22Rv1 (cell line): ENCODE data around the gene SEC22C.

Source experiments
- H3K27ac ChIP-seq: fragments of 450-650 bp; 2 replicates; pipeline ENCODE4 v1.5.1; 2017
- CTCF ChIP-seq: fragments of 450-650 bp; IDR thresholded peaks from 2 replicates; pipeline ENCODE4 v1.5.1; 2017; ENCODE audit warnings: mild to moderate bottlenecking
- ZFX ChIP-seq: fragments of 450-650 bp; IDR thresholded peaks from 2 replicates; pipeline ENCODE4 v1.6.1; 2017; ENCODE audit warnings: antibody characterized with exemption, borderline replicate concordance

SEC22C gene

GRCh38 chr3:42532229-42532628 is 49.5 kb downstream of the SEC22C start:
- no peak overlapping the region for H3K27ac ChIP-seq
- no peak for TF ChIP-seq CTCF
- no peak for TF ChIP-seq ZFX

GRCh38 chr3:42531470-42531869 is 50.3 kb downstream of the SEC22C start:
- no peak overlapping the region for H3K27ac ChIP-seq
- TF ChIP-seq ZFX, result no peak
- TF ChIP-seq CTCF, result no peak

- no peak for TF ChIP-seq ZFX
- TF ChIP-seq CTCF, result no peak
- H3K27ac ChIP-seq, result no peak overlapping the region
These were observed 51.7 kb downstream of the SEC22C start for GRCh38 chr3:42530073-42530472.

- H3K27ac ChIP-seq, result no peak overlapping the region
- no peak for TF ChIP-seq CTCF
- no peak for TF ChIP-seq ZFX
These were observed 52.3 kb downstream of the SEC22C start for GRCh38 chr3:42529468-42529867.

- TF ChIP-seq ZFX, result no peak
- TF ChIP-seq CTCF, result no peak
- no peak overlapping the region for H3K27ac ChIP-seq
These were observed 54.3 kb downstream of the SEC22C start for GRCh38 chr3:42527368-42527917.

DNA sequence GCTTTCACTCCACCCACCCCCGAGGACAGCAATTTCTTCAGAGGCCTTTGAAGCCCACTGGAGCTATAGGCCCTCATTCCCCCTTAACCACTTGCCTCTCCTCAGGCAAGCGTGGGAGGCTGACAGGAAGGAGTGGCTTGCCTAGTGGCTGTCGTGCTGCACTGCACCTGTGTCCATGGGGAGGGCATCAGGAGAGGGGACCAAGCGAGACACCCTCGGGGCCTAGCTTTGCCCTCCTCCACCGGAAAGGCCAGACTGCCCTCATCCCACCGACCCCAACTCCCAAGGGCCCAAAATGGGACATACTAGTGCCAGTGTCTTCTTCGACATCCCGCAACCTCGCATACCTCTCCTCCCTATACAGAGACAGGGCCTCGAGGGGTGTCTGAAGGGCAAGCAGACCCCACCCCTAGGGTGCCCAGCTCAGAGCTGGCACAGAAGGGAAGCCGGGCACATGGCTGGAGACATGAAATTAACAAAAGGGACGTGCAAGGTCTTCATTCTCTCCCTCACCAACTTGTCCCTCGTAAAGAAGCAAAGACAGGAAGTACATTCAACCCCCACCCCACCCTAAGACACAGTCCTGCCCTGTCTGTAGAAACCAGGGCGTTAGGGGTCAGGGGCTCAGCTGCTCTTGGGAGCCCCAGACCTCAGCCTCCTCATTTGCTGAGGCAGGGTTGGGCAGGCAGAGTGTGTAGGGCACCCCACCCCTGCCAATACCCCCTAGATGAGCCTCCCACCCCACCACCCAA is 55.0 kb downstream of the SEC22C start:
- H3K27ac ChIP-seq, result no peak overlapping the region
- TF ChIP-seq ZFX, result no peak
- TF ChIP-seq CTCF, result no peak

DNA sequence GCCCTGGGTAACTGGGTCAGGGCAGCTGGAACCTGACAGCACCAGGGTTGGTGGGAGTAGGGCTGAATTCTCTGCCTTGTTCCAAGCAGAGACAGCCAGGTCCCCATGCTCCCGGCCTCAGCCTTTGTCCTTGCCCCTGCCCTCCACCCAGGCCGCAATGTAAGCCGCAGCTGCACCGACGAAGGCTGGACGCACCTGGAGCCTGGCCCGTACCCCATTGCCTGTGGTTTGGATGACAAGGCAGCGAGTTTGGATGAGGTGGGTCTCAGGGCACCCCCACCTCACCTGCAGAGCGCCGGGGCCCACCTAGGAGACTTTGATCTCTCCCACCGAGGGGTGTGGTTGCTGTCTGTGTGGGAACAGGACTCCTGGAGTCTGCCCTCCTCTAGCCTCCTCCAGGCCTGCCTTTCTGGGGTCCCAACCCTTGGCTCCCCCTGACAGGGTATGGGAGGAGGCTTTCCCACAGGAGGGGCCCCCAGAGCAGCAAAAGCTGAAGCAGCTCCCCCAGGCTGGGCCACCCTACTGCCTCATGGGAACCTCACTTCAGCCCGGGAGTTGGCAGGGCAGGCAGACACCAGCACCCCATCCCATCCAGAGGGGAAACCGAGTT is 55.9 kb downstream of the SEC22C start:
- no peak for TF ChIP-seq CTCF
- TF ChIP-seq ZFX, result no peak
- no peak overlapping the region for H3K27ac ChIP-seq
